DMS153 (cell line): ENCODE results near the gene DDC.
A peak's percentile ranks its signal among the peaks of the same experiment; 100 is the strongest.
"Not testable (repeated sequence)": the region's sequence is repeated elsewhere in the genome, so short reads cannot be mapped to it uniquely, and the experiment has no call there.

Experiments used
- DNase-seq: peaks from one replicate; lab custom pipeline; 2025; lab: John Stamatoyannopoulos, UW

DDC gene

DNA sequence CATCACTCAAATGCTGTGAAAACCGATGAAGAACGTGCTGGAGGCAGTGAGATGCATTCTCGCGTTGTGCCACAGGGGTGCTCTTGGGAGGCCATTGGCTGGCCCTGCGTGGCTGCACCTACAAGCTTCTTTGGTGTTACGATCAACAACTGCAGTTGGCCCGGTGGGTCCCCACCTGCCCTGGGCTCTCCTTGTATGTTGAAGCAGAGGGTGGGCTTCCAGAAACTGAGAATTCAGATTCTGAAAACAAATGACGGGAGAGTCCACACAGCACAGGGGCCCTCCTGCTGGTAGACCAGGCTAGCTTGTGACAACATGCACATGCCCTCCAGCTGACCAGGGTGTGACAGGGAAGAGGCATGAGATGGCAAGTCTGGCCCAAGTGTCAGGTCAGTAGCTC is 23.7 kb upstream of the DDC start:
- DNase-seq, result no peak

DNA sequence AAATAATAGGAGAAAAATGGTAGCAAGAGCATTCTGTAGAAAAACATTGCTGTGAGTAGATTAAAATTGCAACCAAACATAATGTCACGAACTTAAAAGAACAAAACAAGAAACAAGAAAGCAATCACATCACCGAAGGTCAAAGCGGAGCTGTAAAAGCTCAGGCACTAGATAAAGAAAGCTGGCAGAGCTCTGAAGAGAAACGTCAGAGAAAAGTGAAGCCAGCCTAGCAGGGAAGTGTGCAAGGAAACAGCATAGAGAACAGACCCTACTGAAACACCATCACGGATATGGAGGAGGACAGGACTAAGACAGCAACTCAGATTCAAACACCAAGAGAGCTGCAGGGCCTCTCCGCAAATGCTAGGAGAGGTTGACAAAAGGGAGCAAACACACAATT is 22.5 kb upstream of the DDC start:
- DNase-seq, result no peak

DNA sequence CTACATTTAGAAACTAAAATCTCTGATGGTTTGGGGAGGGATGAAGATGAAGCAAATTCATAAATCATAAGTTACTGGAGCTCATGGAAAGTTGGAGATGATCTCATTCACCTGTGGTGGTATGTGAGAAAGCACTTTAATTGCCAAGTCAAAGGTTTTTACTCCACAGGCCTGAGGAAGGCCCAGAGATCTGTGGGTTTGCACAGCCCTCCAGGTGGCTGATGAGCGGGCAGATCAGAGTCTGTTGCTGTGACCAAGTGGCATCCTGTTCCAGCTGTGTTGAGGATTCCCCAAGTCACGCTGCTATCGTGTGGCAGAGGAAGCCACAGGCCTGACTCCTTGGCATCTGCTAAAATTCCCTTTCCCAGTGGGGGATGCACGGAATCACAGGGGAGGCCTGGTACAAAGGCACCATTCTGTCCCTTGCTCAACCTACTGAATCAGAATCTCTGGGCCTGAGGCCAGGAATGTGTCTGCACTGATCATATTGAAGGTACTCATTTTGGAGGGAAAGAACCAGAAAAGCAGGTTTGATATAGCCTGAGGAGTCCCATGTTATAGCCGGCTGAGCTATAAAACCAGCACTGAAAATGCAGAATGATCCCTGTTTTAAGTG is 19.7 kb upstream of the DDC start:
- DNase-seq, result no peak

DNA sequence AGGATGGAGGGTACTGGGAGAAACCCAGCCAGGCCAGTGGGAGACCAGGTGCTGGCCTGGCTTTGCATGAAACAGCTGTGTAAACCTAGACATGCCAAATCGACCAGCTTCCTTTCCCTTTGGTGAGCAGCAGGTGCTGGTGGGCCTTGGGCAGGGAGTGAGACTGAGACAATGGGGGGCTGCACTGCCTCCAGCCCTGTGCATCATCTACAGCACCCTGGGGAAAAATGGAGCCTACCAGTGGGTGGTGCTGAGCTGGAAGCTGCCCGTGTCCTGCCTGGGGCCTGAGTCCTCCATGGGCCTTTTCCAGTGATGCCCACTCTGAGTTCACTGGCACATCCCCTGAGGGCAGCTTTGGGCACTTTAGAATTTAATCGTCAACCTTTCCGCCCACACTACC is 19.2 kb upstream of the DDC start:
- DNase-seq, result no peak

DNA sequence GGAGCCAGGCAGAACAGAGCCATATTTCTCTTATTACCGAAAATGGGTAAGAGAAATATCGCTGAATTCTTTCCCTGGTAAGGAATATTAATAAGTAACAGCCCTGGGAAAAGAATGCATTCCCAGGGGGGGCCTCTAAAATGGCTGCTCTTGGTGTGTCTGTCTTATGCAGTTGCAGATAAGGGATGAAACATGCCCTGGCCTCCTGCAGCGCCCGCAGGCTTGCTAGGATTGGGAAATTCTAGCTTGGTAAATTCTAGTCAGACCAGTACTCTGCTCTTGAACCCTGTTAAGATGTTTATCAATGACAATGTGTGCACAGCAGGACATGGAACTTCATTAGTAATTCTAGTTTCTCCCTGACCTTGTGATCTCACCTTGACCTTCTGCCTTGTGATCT is 18.1 kb upstream of the DDC start:
- not testable (repeated sequence) for DNase-seq

DNA sequence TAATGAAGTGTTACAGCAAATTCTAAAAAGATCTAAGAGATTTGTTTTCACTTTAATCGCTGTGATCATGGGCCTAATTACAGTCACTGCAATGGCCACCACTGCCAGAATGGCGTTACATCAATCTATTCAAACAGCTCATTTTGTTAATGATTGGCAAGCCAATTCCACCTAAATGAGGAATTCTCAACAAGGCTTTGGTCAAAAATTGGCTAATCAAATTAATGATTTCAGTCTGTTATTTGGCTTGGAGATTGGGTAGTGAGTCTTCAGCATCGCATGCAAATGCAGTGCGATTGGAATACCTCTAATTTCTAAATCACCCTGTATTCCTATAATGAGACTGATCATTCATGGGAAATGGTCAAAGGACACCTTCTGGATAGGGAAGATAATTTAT is 17.1 kb upstream of the DDC start:
- not testable (repeated sequence) for DNase-seq

DNA sequence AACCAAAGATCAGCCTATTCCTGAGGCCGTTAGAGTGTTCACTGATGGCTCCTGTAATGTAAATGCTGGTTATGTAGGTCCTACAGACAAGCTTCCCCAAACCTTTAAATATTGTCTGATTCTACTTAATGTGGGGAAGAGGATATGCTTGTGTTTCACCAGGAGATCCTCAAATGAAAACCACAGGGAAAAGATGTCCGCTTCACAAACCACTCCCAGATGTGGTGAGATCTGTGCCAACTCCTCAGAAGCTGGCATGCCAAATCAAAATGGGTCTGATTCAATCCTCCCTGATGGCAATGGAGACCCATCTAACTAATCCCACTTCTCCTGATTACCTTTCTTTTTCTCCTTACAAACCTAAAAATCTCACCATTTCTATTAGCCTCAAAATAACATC is 15.5 kb upstream of the DDC start:
- DNase-seq, result not testable (repeated sequence)

DNA sequence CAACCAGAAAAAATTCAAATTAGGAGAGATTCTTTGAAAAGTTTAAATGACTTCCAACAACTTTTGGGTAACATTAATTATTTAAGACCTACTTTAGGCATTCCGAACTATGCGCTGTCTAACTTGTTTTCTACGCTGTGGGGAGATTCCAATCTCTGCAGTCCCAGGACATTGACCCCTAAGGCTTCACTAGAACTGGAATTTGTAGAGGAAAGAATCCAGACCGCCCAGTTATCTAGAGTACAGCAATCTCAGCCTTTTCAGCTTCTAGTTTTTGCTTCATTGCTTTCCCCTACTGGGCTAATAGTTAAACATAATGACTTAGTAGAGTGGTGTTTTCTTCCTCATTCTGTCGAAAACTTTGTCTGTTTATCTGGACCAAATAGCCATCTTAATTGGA is 14.9 kb upstream of the DDC start:
- DNase-seq, result no peak

DNA sequence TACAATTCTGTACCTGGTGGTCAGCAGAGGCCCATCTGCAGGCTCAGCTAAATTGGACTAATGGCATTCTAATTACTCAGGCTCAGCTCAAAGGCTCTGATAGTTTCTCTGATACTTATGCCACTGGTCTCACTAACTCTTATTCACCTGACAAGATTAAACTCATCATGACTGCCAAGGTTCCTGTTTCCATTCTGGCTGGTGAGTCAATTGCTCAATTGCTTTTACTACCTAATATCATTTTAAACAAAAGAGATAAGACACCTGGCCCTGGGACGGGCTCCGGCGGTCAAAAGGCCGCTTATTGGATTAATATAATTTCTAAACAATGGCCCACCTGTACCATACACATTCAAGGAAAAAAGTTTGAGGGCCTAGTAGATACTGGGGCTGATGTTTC is 12.9 kb upstream of the DDC start:
- not testable (repeated sequence) for DNase-seq

DNA sequence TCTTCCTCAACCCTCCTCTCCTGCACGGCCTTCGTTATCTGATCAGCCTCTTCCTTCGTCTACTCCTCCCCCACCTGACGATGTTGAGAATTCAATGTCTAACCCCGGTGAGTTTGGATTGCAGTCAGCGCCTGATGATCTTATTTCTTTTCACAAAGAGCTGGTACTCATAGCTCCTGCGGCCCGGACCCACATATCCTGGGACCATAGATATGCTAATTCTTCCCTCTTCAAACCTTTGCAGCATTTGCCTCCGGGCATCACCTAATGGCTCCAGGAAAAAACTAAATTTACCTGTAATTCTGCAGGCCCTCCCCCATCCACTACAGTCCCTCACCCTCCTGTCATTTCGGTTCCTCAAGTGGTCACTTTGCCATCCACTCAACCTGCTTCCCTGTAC is 12.4 kb upstream of the DDC start:
- DNase-seq, result no peak

DNA sequence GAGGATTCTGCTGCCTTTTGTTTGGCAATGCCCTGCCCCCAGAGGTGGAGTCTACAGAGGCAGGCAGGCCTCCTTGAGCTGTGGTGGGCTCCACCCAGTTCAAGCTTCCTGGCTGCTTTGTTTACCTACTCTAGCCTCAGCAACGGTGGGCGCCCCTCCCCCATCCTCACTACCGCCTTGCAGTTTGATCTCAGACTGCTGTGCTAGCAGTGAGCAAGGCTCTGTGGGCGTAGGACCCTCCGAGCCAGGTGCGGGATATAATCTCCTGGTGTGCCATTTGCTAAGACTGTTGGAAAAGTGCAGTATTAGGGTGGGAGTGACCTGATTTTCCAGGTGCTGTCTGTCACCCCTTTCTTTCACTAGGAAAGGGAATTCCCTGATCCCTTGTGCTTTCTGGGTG is 11.2 kb upstream of the DDC start:
- DNase-seq, result not testable (repeated sequence)

DNA sequence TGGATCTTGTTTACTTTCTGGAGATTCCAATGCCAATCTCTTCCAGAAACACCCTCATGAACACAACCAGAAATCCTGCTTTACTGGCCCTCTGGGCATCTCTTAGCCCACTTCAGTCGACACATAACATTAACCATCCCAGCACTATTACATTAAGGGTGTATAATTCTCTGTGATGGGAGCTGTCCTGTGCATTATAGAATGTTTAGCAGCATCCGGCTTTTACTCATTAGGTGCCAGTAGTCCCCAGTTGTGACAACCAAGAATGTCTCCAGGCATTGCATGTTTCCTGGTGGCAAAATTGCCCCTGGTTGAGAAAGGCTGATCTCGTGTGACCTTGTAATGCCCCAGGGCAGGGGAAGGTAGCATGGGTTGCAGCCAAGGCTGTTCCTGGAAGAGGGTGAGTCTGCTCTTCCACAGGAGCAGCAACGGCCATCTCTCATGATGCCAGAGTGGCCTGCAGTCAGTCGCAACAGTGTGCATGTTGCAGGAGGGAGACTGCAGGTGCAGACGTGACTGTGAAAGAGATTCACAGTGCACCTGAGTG is 2.6 kb upstream of the DDC start:
- no peak for DNase-seq

DNA sequence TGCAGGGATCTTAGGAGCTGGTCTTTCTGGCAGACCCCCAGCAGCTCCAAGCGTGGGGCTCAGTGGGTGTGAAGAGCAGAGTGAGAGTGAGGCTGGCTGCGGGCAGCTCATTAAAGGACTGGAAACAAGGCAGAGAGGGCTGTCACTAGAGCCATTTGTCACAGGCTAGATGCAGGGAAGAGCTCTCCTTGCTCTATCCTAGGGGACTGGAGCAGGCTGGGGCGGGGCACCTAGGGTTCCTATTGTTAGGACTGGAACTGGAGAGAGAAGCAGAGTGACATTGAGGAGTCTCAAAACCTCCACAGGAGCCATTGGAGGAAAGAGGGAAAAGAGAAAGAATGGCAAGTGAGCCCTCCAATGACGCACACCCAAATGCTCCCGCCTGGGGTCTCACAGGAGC is 772 bp upstream of the DDC start:
- DNase-seq, result no peak

DNA sequence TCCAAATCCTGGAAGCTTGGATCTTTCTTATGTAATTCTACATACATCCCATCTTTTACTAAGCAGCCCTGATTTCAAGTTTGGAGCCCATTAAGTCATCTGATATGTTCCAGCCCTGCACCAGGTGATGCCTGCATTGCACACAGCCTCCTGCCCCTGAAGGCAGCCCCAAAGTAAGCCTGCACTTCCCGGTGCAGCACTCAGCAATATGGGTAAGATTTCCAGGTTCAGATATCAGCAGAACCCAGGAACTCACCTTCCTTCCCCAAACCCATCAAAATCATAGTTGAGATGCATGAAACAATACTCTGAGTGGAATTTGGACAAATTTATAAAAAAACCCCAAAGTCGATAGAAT is 333 bp upstream of the DDC start:
- DNase-seq, result no peak

DNA sequence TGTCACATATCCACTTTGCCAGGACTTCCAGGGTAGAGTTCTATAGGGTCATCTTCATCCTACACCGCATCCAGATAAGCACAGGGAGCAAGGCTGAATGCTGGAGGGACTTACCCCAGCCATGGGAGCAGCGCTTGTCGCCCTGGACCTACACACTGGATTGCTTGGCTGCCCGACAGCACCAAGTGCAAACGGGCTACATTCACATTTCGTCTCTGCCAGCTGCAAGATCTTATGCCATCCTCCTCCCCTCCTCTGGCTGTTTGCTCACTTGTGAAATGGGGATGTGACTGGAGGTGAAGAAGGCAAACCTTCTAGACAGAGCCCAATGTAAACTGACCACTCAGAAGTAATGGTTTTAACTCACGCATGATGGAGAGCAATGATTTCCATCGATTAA is 1.0 kb downstream of the DDC start:
- no peak for DNase-seq

DNA sequence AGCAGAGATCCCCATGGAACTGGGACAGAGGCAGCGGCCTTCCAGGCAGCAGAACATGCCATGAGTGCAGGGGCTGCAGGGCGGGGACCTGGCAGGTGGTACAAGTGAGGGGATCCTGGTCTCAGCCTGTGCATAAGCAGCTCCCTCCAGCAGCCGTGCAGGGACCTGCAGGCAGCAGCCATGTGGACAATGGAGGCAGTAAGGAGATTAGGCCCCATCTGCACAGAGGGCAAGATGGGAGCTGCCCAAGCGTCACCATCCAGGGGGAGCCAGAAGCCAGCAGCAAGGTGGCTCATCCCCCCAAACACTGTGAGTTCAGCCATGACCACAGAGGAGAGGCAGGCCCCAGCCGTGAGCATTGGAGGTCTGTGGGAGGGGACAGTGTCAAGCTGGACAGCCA is 3.1 kb downstream of the DDC start:
- no peak for DNase-seq

DNA sequence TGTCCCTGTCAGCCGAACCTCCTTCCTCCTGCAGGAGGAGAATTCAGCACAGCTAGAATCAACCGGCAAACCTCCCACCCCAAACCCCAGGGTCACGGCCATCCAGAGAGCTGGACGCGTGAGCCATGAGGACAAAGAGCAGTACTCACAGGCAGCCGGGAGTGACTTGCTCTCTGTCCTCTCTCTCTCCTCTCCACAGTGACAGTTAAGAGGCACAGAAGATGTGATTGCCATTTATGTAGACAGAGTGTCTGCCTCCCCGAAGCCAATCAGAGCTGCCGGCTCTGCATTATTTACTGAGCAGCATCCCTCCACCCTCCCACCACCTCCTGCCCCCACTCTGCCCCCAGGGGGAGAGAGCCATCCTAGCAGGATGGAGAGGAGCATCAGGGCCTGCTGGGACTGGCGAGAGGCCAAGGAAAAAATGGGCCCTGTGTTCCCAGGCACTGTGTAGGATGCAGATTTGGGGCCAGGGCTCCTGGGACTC is 4.3 kb downstream of the DDC start:
- peak; percentile 91 for DNase-seq

DNA sequence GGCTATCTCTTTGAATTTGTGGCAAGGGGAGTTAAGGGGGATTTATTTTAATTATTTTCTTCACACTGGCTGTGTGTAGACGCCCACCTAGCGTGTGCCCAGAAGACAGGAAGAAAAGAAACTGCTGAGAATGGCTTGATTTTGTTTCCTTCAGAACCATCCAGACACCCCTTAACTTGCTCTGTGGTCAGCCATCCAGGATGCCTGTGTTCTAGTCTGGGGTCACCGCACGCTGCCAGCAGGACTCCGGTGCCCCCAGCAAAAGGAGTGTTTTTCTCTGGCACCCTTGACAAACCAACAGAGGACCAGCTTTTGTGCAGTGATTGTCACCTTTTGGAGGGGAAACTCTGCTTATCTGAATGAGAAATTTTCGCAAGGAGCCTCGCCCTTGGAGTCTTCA is 5.3 kb downstream of the DDC start:
- no peak for DNase-seq

DNA sequence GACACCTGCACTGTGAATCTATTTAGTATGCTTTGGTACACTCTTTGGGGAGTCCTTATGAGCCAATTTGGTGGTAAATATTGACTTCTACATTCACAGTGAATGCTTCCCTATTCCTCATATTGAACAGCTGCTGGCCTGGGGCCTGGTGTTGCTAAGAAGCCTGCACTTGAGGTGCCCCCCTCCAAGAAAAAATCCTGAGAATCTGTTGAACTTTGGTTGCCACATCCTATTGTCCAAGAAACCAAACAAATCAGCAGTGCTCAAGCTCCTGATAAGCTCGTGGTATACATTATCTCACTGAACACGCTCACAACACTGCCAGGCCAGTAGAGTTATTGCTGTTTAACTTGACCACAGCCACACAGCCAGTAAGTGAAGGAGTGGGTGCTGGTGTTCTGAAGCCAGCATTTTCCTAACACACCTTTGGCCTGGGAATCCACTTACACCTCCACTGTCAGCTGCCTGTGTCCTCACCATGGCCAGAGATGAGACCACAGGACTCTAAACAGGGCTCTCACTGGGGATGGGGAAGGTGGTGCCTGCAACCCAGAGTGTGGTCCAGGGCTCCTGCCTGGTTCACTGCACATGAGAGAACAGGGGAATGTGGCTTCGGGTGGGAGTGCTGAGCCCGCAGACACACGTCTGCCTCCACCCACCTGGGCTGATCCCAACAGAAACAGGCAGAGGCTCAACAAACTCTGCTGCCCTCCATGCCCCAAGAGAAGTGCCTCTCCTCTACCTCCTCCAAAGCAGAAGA is 6.7 kb downstream of the DDC start:
- DNase-seq, result peak; percentile 96

DNA sequence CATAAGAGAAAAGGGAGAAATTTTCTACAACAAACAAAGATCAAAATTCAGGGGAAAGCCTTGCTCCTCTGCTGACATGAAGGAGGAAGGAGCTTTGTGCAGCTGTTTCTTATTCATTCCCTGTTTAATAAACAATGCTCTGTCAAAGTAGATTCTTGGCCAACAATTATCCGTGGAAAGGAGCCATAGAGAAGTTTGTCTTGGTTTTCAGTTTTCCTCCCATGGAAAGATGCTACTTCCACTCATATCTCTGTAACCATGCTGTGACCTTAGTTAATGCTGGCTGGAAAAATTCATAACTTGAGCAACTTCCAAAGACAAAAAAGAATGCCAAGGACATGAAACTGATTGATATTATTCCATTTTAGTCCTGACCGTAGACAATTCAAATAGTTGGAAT is 8.1 kb downstream of the DDC start:
- DNase-seq, result no peak

DNA sequence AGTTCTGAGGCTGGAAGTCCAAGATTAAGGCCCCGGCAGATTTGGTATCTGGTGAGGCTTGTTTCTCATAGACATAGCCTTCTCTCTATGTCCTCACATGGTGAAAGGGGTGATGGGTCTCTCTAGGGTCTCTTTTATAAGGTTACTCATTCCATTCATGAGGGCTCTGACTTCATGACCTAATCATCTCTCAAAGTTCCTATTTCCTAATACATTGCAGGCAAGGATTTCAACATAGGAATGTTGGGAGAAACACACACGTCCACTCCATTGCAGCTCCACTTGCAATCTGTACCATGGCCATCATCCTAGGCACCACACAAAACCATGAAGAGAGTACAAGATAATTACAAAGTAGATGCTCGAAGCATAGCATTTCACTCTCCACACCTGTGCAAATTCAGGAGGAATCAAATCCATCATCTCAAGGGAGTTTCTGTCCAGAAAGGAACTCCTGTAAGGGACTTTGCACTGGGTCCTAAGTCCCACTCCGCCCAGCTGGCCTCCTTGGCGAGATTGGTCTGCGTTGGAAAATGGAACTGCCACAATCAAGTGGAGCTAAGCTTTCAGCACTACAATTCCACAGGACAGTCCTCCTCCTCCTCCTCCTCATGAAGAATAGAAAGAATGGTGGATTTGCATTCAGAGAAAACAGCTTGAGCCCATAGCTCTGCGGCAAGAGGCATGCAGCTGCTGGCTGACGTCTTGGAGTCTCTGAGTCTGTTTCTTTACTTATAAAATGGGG is 8.8 kb downstream of the DDC start:
- DNase-seq, result no peak

DNA sequence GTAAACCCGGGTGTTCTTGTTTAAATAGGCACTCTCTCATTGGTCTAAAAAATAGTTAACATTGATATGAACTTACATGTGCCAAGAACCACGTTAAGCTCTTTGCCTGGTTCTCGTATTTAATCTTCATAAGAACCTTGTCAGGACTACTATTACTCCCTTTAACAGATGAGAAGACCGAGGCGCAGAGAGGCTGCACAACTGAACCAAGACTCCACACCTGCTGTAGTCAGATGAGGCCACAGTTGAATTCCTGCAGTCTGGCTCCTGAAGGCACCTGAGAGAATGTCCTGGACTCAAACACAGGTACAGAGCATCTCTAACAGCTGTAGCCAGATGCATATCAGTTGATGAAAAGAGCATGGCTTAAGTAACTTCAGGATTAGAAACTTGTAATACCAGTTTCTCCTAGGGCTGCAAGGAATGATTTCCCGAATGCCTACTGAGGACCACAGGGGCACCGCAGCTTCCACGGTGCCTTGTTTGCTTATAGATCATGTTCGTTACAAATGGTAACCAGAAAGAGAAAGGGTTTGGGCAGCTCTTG is 9.5 kb downstream of the DDC start:
- DNase-seq, result no peak
